ENCODE measurements around the gene CLEC2L. TPM values are rescaled to one million over a fixed set of nuclear protein-coding genes. Genes with fewer than 3 reads are reported as not detected.

The CLEC2L gene
- total RNA-seq, 1 donor from 2014 or later, result not detected

- no peaks in the 10 kb centered on the region for H3K36me3 Mint-ChIP-seq (ENCODE audit: low read depth)
- ATAC-seq (ENCODE audit: low read depth) (no peak), DNase-seq (no peak)
- TF ChIP-seq CTCF (IDR thresholded peaks at IDR 0.05), result no peak
- H3K27ac Mint-ChIP-seq, result no peak overlapping the region
- H3K27me3 Mint-ChIP-seq, result peaks cover 5% of the 10 kb centered on the region
- H3K9me3 Mint-ChIP-seq, result no peaks in the 10 kb centered on the region
- peaks cover 5% of the 10 kb centered on the region for H3K4me1 Mint-ChIP-seq
- ChIA-PET CTCF (interaction anchor here (1.1 kb wide), 1 partner anchor 501 kb away, joined by 4 read pairs; no protein-coding TSS in a partner anchor), POLR2A (no interaction called here)
- H3K4me3 Mint-ChIP-seq, result no peak overlapping the region
- intact Hi-C loops (cut with micrococcal nuclease), result loop anchor here (5.0 to 10.0 kb wide), 2 partner anchors 145 to 843 kb away; no protein-coding TSS in a partner anchor
These were observed 21.3 kb upstream of the CLEC2L start for GRCh38 chr7:139502226-139502625.

GRCh38 chr7:139505563-139505962 lies 17.9 kb upstream of the CLEC2L start:
- Mint-ChIP-seq H3K4me1 (no peaks in the 10 kb centered on the region), H3K27ac (no peak overlapping the region), H3K27me3 (peaks cover 2% of the 10 kb centered on the region), H3K9me3 (no peaks in the 10 kb centered on the region), H3K4me3 (no peak overlapping the region), H3K36me3 (ENCODE audit: low read depth) (no peaks in the 10 kb centered on the region)
- ATAC-seq (ENCODE audit: low read depth), result no peak
- ChIA-PET CTCF (no interaction called here), POLR2A (no interaction called here)
- intact Hi-C loops (cut with micrococcal nuclease), result loop anchor here (10.0 kb wide), 1 partner anchor 839 kb away; no protein-coding TSS in a partner anchor
- TF ChIP-seq CTCF (IDR thresholded peaks at IDR 0.05), result no peak
- DNase-seq, result no peak

- Mint-ChIP-seq H3K4me3 (no peak overlapping the region), H3K4me1 (no peaks in the 10 kb centered on the region), H3K36me3 (ENCODE audit: low read depth) (no peaks in the 10 kb centered on the region), H3K9me3 (no peaks in the 10 kb centered on the region), H3K27me3 (peaks cover 4% of the 10 kb centered on the region), H3K27ac (no peak overlapping the region)
- intact Hi-C loops (cut with micrococcal nuclease), result loop anchor here (10.0 kb wide), 1 partner anchor 835 kb away; no protein-coding TSS in a partner anchor
- ChIA-PET POLR2A (no interaction called here), CTCF (no interaction called here)
- TF ChIP-seq CTCF (IDR thresholded peaks at IDR 0.05), result no peak
- DNase-seq (no peak), ATAC-seq (ENCODE audit: low read depth) (no peak)
These were observed 13.9 kb upstream of the CLEC2L start for GRCh38 chr7:139509535-139509934.

GRCh38 chr7:139511315-139511714 lies 12.2 kb upstream of the CLEC2L start:
- TF ChIP-seq CTCF (IDR thresholded peaks at IDR 0.05), result no peak
- DNase-seq (no peak), ATAC-seq (ENCODE audit: low read depth) (no peak)
- ChIA-PET POLR2A (no interaction called here), CTCF (no interaction called here)
- H3K27me3 Mint-ChIP-seq, result peaks cover 4% of the 10 kb centered on the region
- no peak overlapping the region for H3K4me3 Mint-ChIP-seq
- H3K27ac Mint-ChIP-seq, result no peak overlapping the region
- H3K36me3 Mint-ChIP-seq (ENCODE audit: low read depth), result no peaks in the 10 kb centered on the region
- intact Hi-C loops (cut with micrococcal nuclease), result no loop called here
- no peaks in the 10 kb centered on the region for H3K9me3 Mint-ChIP-seq
- no peaks in the 10 kb centered on the region for H3K4me1 Mint-ChIP-seq

- H3K27me3 Mint-ChIP-seq, result peaks cover 6% of the 10 kb centered on the region
- H3K4me3 Mint-ChIP-seq, result no peak overlapping the region
- no peak overlapping the region for H3K27ac Mint-ChIP-seq
- no peaks in the 10 kb centered on the region for H3K36me3 Mint-ChIP-seq (ENCODE audit: low read depth)
- ChIA-PET CTCF (no interaction called here), POLR2A (no interaction called here)
- ATAC-seq (ENCODE audit: low read depth) (no peak), DNase-seq (no peak)
- no peaks in the 10 kb centered on the region for H3K9me3 Mint-ChIP-seq
- no peaks in the 10 kb centered on the region for H3K4me1 Mint-ChIP-seq
- intact Hi-C loops (cut with micrococcal nuclease), result no loop called here
- no peak for TF ChIP-seq CTCF (IDR thresholded peaks at IDR 0.05)
These were observed 8.2 kb upstream of the CLEC2L start for GRCh38 chr7:139515266-139515665.

Measured in activated B cell treated with CpG ODN at 0.5 μM for 24 hours (primary cell).